GM12878 (cell line): ENCODE measurements around the gene TJP1. TPM values are rescaled to one million over a fixed set of nuclear protein-coding genes. Genes with fewer than 3 reads are reported as not detected.

Experiments used
- ATAC-seq: fragments of 200-7000 bp; cut with Tn5 transposase; 3 replicates; pipeline ENCODE4 v1.9.1; 2020; ENCODE audit warnings: mild to moderate bottlenecking, moderate library complexity
- BruUV-seq: library from RNA; stranded (reverse); fragments of 400-500 nt; replicated peaks from 2 replicates; lab custom pipeline; 2021; lab: Mats Ljungman, UMichigan
- CTCF ChIA-PET: fragments of 300-600 bp; sonication (Branson Sonifier 250); formaldehyde crosslinking; extraction: SDS; loops from one replicate; lab custom pipeline; 2021; ENCODE audit warnings: inconsistent platforms; lab: Yijun Ruan, JAX
- POLR2A ChIA-PET: fragments of 350-600 bp; formaldehyde crosslinking; extraction: SDS; loops from one replicate; lab custom pipeline; 2021; ENCODE audit warnings: inconsistent platforms; lab: Charles Lee
- RAD21 ChIA-PET: fragments of 300-600 bp; sonication (Branson Sonifier 250); formaldehyde crosslinking; loops from one replicate; lab custom pipeline; 2023; ENCODE audit warnings: antibody characterized with exemption; ENCODE audit not compliant: unreplicated experiment; lab: Charles Lee
- SMC1A ChIA-PET: fragments of 300-600 bp; sonication (Branson Sonifier 250); formaldehyde crosslinking; loops from one replicate; lab custom pipeline; 2023; ENCODE audit not compliant: unreplicated experiment, uncharacterized antibody; lab: Charles Lee
- DNase-seq: peaks from one replicate; pipeline ENCODE4 v3.0.0-alpha.2; 2011; ENCODE audit warnings: low read depth, low spot score
- FAIRE-seq: peaks from 3 replicates; lab custom pipeline; 2011; peaks lifted over from hg19 to GRCh38; lab: Jason Lieb, UNC
- H2AFZ ChIP-seq: 2 replicates; pipeline ENCODE4 v1.6.0; 2011; ENCODE audit warnings: low read depth, low read length, control low read depth; ENCODE audit not compliant: control insufficient read depth
- H3K27ac ChIP-seq: 2 replicates; pipeline ENCODE4 v1.5.1; 2011; ENCODE audit warnings: control low read depth; ENCODE audit not compliant: control insufficient read depth, insufficient read depth
- H3K27me3 ChIP-seq, 2 experiments: replicated peaks in 1 of 2; 2 replicates each; pipeline versions ENCODE4 v1.6.0 to v1.6.1; 2011; ENCODE audit warnings: low read length in 1 of 2; ENCODE audit not compliant: control insufficient read depth in 2 of 2, insufficient read depth in 2 of 2
- H3K36me3 ChIP-seq, 2 experiments: 2 replicates each; pipeline ENCODE4 v1.5.1; 2011; ENCODE audit warnings: low read length in 1 of 2; ENCODE audit not compliant: control insufficient read depth in 2 of 2, insufficient read depth in 2 of 2
- H3K4me1 ChIP-seq: 2 replicates; pipeline ENCODE4 v1.6.1; 2011; ENCODE audit warnings: mild to moderate bottlenecking, low read length, moderate library complexity, mixed read lengths; ENCODE audit not compliant: control insufficient read depth, insufficient read depth
- H3K4me2 ChIP-seq: 2 replicates; pipeline ENCODE4 v1.6.0; 2011; ENCODE audit warnings: control low read depth; ENCODE audit not compliant: control insufficient read depth, insufficient read depth
- H3K4me3 ChIP-seq: fragments of 200-600 bp; sonication (generic); 2 replicates; pipeline ENCODE4 v1.5.1; 2016
- H3K79me2 ChIP-seq: 2 replicates; pipeline ENCODE4 v1.6.0; 2011; ENCODE audit warnings: low read length; ENCODE audit not compliant: control insufficient read depth, insufficient read depth
- H3K9ac ChIP-seq: 2 replicates; pipeline ENCODE4 v1.8.0; 2011; ENCODE audit warnings: low read length, control low read depth, mixed read lengths; ENCODE audit not compliant: control insufficient read depth, insufficient read depth
- H3K9me3 ChIP-seq: replicated peaks from 3 replicates; pipeline ENCODE4 v1.5.1; 2011; ENCODE audit warnings: mild to moderate bottlenecking, low read length; ENCODE audit not compliant: control insufficient read depth, insufficient read depth
- H4K20me1 ChIP-seq: 2 replicates; pipeline ENCODE4 v1.6.0; 2011; ENCODE audit not compliant: control insufficient read depth, insufficient read depth
- DPF2 ChIP-seq: fragments of 450-650 bp; IDR thresholded peaks from 2 replicates; pipeline ENCODE4 v1.6.1; 2017; ENCODE audit warnings: mild to moderate bottlenecking
- HCFC1 ChIP-seq: fragments of 150-350 bp; IDR thresholded peaks from 2 replicates; pipeline ENCODE4 v1.6.1; 2014; ENCODE audit warnings: low read length
- NR2C2 ChIP-seq: IDR thresholded peaks from 2 replicates; pipeline ENCODE4 v1.6.1; 2011; ENCODE audit warnings: borderline replicate concordance, low read depth; ENCODE audit not compliant: control insufficient read depth, insufficient read length
- PBX3 ChIP-seq: IDR thresholded peaks from 2 replicates; pipeline ENCODE4 v1.6.1; 2011; ENCODE audit warnings: mild to moderate bottlenecking, low read depth, low read length, moderate library complexity; ENCODE audit not compliant: insufficient replicate concordance
- SMARCA5 ChIP-seq: fragments of 450-650 bp; IDR thresholded peaks from 2 replicates; pipeline ENCODE4 v1.6.1; 2017; ENCODE audit warnings: mild to moderate bottlenecking
- SREBF1 ChIP-seq: IDR thresholded peaks from 2 replicates; pipeline ENCODE4 v1.6.1; 2012; ENCODE audit warnings: mild to moderate bottlenecking, low read length
- ZBTB33 ChIP-seq: fragments of 450-650 bp; IDR thresholded peaks from 2 replicates; pipeline ENCODE4 v1.6.1; 2017; ENCODE audit warnings: mild to moderate bottlenecking
- WGBS: methylation state at CpG from one replicate; pipeline ENCODE4 v1.1.6; 2016; ENCODE audit warnings: low lambda C conversion rate; ENCODE audit not compliant: insufficient replicate concordance, insufficient coverage; ENCODE audit errors: missing lambda C conversion rate; 5-methylcytosine and 5-hydroxymethylcytosine counted together
- in situ Hi-C: fragments of 300-500 bp; cut with MboI; formaldehyde crosslinking; loops from 9 replicates; pipeline ENCODE4 v1.14.3; 2018; ENCODE audit warnings: mixed read lengths
- intact Hi-C: fragments of 100-400 bp; cut with micrococcal nuclease; formaldehyde crosslinking; loops from one replicate; pipeline ENCODE4 v1.14.2; 2022; ENCODE audit not compliant: unreplicated experiment
- polyA plus RNA-seq, 11 experiments: library from polyadenylated mRNA; depleted of rRNA in 4 of 11; unstranded in 6 of 11; stranded (reverse) in 5 of 11; fragments of >200 nt; fragmentation: Nextera tagmentation in 4 of 11; fragmentation: Illumina TruSeq in 1 of 11; extraction: Ambion mirVana in 4 of 11; extraction: Trizol in 1 of 11; gene quantifications; 1 replicate in 1 of 11; 2 replicates in 10 of 11; pipeline versions ENCODE4 v1.2.1 to v1.2.3, GENCODE V29; 2011 to 2016; ENCODE audit warnings: inconsistent platforms in 2 of 11, missing spikeins in 2 of 11, low read depth in 1 of 11
- total RNA-seq, 4 experiments: library from RNA; depleted of rRNA in 3 of 4; stranded (reverse); fragments of >200 nt in 3 of 4; fragmentation: Illumina TruSeq in 1 of 4; extraction: Trizol in 1 of 4; gene quantifications; 2 replicates each; pipeline versions ENCODE4 v1.2.1 to v1.2.3, GENCODE V29; 2013 to 2021
- TF ChIP-seq, protein P1 (sequence below): fragments of 450-650 bp; IDR thresholded peaks from 2 replicates; pipeline ENCODE4 v1.6.1; 2014; ENCODE audit warnings: mild to moderate bottlenecking

Gene TJP1
- total and polyA plus RNA-seq, 10 of the 15 experiments (the other 5 are each of a cell fraction or from before 2014, with no cell fraction given), result 0.01 to 0.49 (median 0.08) TPM; not detected in 7

- no peak overlapping the region for H3K27ac ChIP-seq
- H3K27me3 ChIP-seq, result no peaks in the 10 kb centered on the region
- 34% methylated on average over 5 of the region's 5 CpGs for WGBS
- H3K4me1 ChIP-seq, result no peaks in the 10 kb centered on the region
- intact Hi-C loops, result loop anchor here (10.0 kb wide), 1 partner anchor 47 kb away; no protein-coding TSS in a partner anchor
- BruUV-seq, result no TSS peak
- CTCF ChIA-PET, result no interaction called here
- no peaks in the 10 kb centered on the region for H3K36me3 ChIP-seq
- POLR2A ChIA-PET, result no interaction called here
- DNase-seq (no peak), ATAC-seq (no peak), FAIRE-seq (no peak)
- TF ChIP-seq NR2C2, result no peak
- no peak for TF ChIP-seq DPF2
- no peak for TF ChIP-seq PBX3
- TF ChIP-seq, protein P1, sequence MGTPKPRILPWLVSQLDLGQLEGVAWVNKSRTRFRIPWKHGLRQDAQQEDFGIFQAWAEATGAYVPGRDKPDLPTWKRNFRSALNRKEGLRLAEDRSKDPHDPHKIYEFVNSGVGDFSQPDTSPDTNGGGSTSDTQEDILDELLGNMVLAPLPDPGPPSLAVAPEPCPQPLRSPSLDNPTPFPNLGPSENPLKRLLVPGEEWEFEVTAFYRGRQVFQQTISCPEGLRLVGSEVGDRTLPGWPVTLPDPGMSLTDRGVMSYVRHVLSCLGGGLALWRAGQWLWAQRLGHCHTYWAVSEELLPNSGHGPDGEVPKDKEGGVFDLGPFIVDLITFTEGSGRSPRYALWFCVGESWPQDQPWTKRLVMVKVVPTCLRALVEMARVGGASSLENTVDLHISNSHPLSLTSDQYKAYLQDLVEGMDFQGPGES, result no peak
- TF ChIP-seq HCFC1, result no peak
- no peak for TF ChIP-seq ZBTB33
- no peak for TF ChIP-seq SREBF1
- no peak for TF ChIP-seq SMARCA5
- RAD21 ChIA-PET, result no interaction called here
- no peaks in the 10 kb centered on the region for H3K79me2 ChIP-seq
- in situ Hi-C loops, result no loop called here
- no peak overlapping the region for H3K4me2 ChIP-seq
- H3K4me3 ChIP-seq, result no peak overlapping the region
- no peaks in the 10 kb centered on the region for H4K20me1 ChIP-seq
- SMC1A ChIA-PET, result no interaction called here
- H3K9ac ChIP-seq, result no peak overlapping the region
- H3K9me3 ChIP-seq, result no peaks in the 10 kb centered on the region
- no peak overlapping the region for H2AFZ ChIP-seq
Measured at GRCh38 chr15:29857221-29857789, 35.0 kb upstream of the TJP1 start.
